B cell (primary cell): ENCODE measurements around the gene GSTM3. TPM values are rescaled to one million over a fixed set of nuclear protein-coding genes. Genes with fewer than 3 reads are reported as not detected.
"Not testable (repeated sequence)": the region's sequence is repeated elsewhere in the genome, so short reads cannot be mapped to it uniquely, and the experiment has no call there.

Experiments used
- ATAC-seq: fragments of 200-7000 bp; cut with Tn5 transposase; one replicate; pipeline ENCODE4 v1.10.0; 2021; ENCODE audit warnings: low read depth, mild to moderate bottlenecking, moderate number of reproducible peaks, moderate library complexity
- CTCF ChIA-PET: fragments of 350-600 bp; sonication (Branson Sonifier 250); formaldehyde crosslinking; loops from one replicate; lab custom pipeline; 2021; ENCODE audit warnings: antibody characterized with exemption, inconsistent platforms; lab: Charles Lee
- POLR2A ChIA-PET: fragments of 350-600 bp; sonication (Branson Sonifier 250); formaldehyde crosslinking; loops from one replicate; lab custom pipeline; 2021; ENCODE audit warnings: antibody characterized with exemption; lab: Charles Lee
- DNase-seq: peaks from one replicate; pipeline ENCODE4 v3.0.0; 2013
- H2AFZ ChIP-seq: 2 replicates; pipeline ENCODE4 v1.6.1; 2012; ENCODE audit warnings: mild to moderate bottlenecking, low read depth, low read length; ENCODE audit not compliant: insufficient read depth, poor library complexity, severe bottlenecking
- H3K27ac ChIP-seq, 2 donors: 1 replicate in 1 of 2; 2 replicates in 1 of 2; pipeline ENCODE4 v1.5.1; 2012 to 2013; ENCODE audit warnings: low read length in 2 of 2, mild to moderate bottlenecking in 2 of 2, moderate library complexity in 1 of 2
- H3K27me3 ChIP-seq, 4 experiments: fragments of 200-600 bp in 1 of 4; sonication (generic) in 1 of 4; replicated peaks in 1 of 4; 1 replicate in 2 of 4; 2 replicates in 2 of 4; pipeline versions ENCODE4 v1.6.1 to v1.7.0; 2013 to 2016; ENCODE audit warnings: low read length in 3 of 4, mild to moderate bottlenecking in 2 of 4, mixed read lengths in 1 of 4, moderate library complexity in 1 of 4; ENCODE audit not compliant: insufficient read depth in 4 of 4, control insufficient read depth in 3 of 4; ENCODE audit errors: control extremely low read depth in 1 of 4
- H3K36me3 ChIP-seq, 2 experiments: replicated peaks in 1 of 2; 1 replicate in 1 of 2; 2 replicates in 1 of 2; pipeline versions ENCODE4 v1.6.1 to v1.7.1; 2013; ENCODE audit warnings: low read length in 1 of 2; ENCODE audit not compliant: insufficient read depth in 2 of 2, control insufficient read depth in 1 of 2; ENCODE audit errors: control extremely low read depth in 1 of 2, extremely low read depth in 1 of 2
- H3K4me1 ChIP-seq, 2 donors: fragments of 200-600 bp in 1 of 2; sonication (generic) in 1 of 2; 1 replicate in 1 of 2; 2 replicates in 1 of 2; pipeline versions ENCODE4 v1.5.1 to v1.6.1; 2013 to 2017; ENCODE audit warnings: low read length in 2 of 2; ENCODE audit not compliant: control insufficient read depth in 2 of 2, insufficient read depth in 2 of 2
- H3K4me2 ChIP-seq: replicated peaks from 2 replicates; pipeline ENCODE3; 2012; ENCODE audit warnings: mild to moderate bottlenecking, low read depth, low read length; ENCODE audit not compliant: poor library complexity, severe bottlenecking
- H3K4me3 ChIP-seq, 5 experiments: fragments of 200-600 bp in 1 of 5; sonication (generic) in 1 of 5; 1 replicate in 3 of 5; 2 replicates in 2 of 5; pipeline versions ENCODE4 v1.5.1 to v1.7.0; 2011 to 2016; ENCODE audit warnings: low read length in 4 of 5, mild to moderate bottlenecking in 4 of 5, low read depth in 2 of 5, control low read depth in 1 of 5, moderate library complexity in 1 of 5; ENCODE audit not compliant: insufficient read depth in 1 of 5; ENCODE audit errors: control extremely low read depth in 1 of 5, extremely low read depth in 1 of 5
- H3K79me2 ChIP-seq: fragments of 200-600 bp; sonication (generic); one replicate; pipeline ENCODE4 v1.6.0; 2016; ENCODE audit warnings: low read length; ENCODE audit not compliant: control insufficient read depth, insufficient read depth
- H3K9ac ChIP-seq: fragments of 200-600 bp; sonication (generic); 2 replicates; pipeline ENCODE4 v1.6.1; 2017; ENCODE audit warnings: mild to moderate bottlenecking, low read length, moderate library complexity
- H3K9me3 ChIP-seq, 3 donors: one replicate each; pipeline versions ENCODE4 v1.6.1 to v1.7.1; 2013; ENCODE audit warnings: low read length in 2 of 3; ENCODE audit not compliant: control insufficient read depth in 2 of 3, insufficient read depth in 1 of 3; ENCODE audit errors: control extremely low read depth in 1 of 3
- H4K20me1 ChIP-seq: 2 replicates; pipeline ENCODE4 v1.6.0; 2012; ENCODE audit warnings: mild to moderate bottlenecking, low read length; ENCODE audit not compliant: insufficient read depth, control insufficient read depth, poor library complexity, severe bottlenecking
- H3K27ac Mint-ChIP-seq: one replicate; pipeline ENCODE4 v1.8.0; 2021; ENCODE audit warnings: mixed read lengths
- H3K27me3 Mint-ChIP-seq: one replicate; pipeline ENCODE4 v1.8.0; 2021; ENCODE audit warnings: mixed read lengths
- H3K4me1 Mint-ChIP-seq: one replicate; pipeline ENCODE4 v1.8.0; 2021; ENCODE audit warnings: mixed read lengths
- H3K4me3 Mint-ChIP-seq: one replicate; pipeline ENCODE4 v1.8.0; 2021; ENCODE audit warnings: mixed read lengths
- H3K9me3 Mint-ChIP-seq: one replicate; pipeline ENCODE4 v1.8.0; 2022; ENCODE audit warnings: mixed read lengths; ENCODE audit not compliant: insufficient read depth
- EZH2 ChIP-seq: IDR thresholded peaks from 2 replicates; pipeline ENCODE4 v1.6.1; 2012; ENCODE audit warnings: borderline replicate concordance, low read depth, mild to moderate bottlenecking, moderate library complexity, low read length; ENCODE audit not compliant: insufficient read depth, poor library complexity, severe bottlenecking
- WGBS: methylation state at CpG from one replicate; pipeline ENCODE4 v1.1.5; 2013; ENCODE audit warnings: missing lambda C conversion rate; ENCODE audit not compliant: insufficient coverage; 5-methylcytosine and 5-hydroxymethylcytosine counted together
- intact Hi-C: fragments of 100-400 bp; cut with micrococcal nuclease; formaldehyde crosslinking; loops from one replicate; pipeline ENCODE4 v1.10.0; 2022
- polyA plus RNA-seq: library from polyadenylated mRNA; depleted of rRNA; stranded (reverse); fragments of >200 nt; gene quantifications from 2 replicates; pipeline ENCODE4 v1.2.3, GENCODE V29; 2012
- total RNA-seq, 2 donors: library from RNA; stranded (reverse); fragments of 120-200 nt in 1 of 2; gene quantifications; 1 replicate in 1 of 2; 2 replicates in 1 of 2; pipeline versions ENCODE4 v1.2.3 to v1.2.4, GENCODE V29; 2013 to 2022
- TF ChIP-seq, protein P1 (sequence below): fragments of 200-600 bp; IDR thresholded peaks from one replicate; pipeline ENCODE4 v1.8.0; 2022; ENCODE audit warnings: antibody characterized with exemption, mild to moderate bottlenecking

GSTM3 gene
- total and polyA plus RNA-seq, 2 donors (not counting 1 experiment from before 2014, with no cell fraction given), result 1.9 to 2.8 TPM

DNA sequence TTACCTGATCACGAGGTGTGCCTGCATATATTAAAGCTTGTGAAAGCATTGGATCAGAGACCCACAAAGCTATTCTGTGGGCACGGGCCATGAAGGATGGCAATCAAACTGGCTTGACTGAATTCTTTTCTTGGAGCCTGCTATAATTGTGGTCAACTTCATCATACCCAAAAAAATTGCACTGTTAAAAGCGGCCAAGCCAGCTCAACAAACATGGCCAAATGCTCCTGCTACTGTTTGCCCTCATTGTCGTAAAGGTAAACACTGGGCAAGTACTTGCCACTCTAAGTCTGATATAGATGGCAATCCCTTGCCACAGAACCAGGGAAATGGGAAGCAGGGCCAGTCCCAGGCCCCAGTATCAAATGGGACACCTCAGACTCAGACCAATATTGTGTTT lies 35.4 kb downstream of the GSTM3 start:
- TF ChIP-seq, protein P1, sequence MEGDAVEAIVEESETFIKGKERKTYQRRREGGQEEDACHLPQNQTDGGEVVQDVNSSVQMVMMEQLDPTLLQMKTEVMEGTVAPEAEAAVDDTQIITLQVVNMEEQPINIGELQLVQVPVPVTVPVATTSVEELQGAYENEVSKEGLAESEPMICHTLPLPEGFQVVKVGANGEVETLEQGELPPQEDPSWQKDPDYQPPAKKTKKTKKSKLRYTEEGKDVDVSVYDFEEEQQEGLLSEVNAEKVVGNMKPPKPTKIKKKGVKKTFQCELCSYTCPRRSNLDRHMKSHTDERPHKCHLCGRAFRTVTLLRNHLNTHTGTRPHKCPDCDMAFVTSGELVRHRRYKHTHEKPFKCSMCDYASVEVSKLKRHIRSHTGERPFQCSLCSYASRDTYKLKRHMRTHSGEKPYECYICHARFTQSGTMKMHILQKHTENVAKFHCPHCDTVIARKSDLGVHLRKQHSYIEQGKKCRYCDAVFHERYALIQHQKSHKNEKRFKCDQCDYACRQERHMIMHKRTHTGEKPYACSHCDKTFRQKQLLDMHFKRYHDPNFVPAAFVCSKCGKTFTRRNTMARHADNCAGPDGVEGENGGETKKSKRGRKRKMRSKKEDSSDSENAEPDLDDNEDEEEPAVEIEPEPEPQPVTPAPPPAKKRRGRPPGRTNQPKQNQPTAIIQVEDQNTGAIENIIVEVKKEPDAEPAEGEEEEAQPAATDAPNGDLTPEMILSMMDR, result no peak
- TF ChIP-seq EZH2, result no peak
- H2AFZ ChIP-seq, result no peak overlapping the region
- H3K27ac ChIP-seq, result no peak overlapping the region
- intact Hi-C loops, result no loop called here
- DNase-seq, result no peak
- ChIA-PET POLR2A (no interaction called here), CTCF (interaction anchor here (0.9 to 1.2 kb wide), 2 partner anchors 64 to 65 kb away, joined by 3 read pairs; no protein-coding TSS in a partner anchor)
- H3K4me1 Mint-ChIP-seq, result no peaks in the 10 kb centered on the region
- no peak for ATAC-seq
- H3K4me2 ChIP-seq, result no peak overlapping the region
- H3K9me3 ChIP-seq, result peaks cover 0 to 15% (median 6%) of the 10 kb centered on the region in 3 donors
- no peaks in the 10 kb centered on the region for H3K4me1 ChIP-seq
- H3K27me3 ChIP-seq, result no peaks in the 10 kb centered on the region
- H3K4me3 Mint-ChIP-seq, result no peak overlapping the region
- H3K4me3 ChIP-seq, result no peak overlapping the region
- 96% methylated on average over 4 of the region's 4 CpGs for WGBS
- H3K27me3 Mint-ChIP-seq, result peaks cover 4% of the 10 kb centered on the region
- H3K9ac ChIP-seq, result no peak overlapping the region
- H3K27ac Mint-ChIP-seq, result no peak overlapping the region
- peaks cover 3% of the 10 kb centered on the region for H3K9me3 Mint-ChIP-seq
- H4K20me1 ChIP-seq, result no peaks in the 10 kb centered on the region
- H3K79me2 ChIP-seq, result no peaks in the 10 kb centered on the region
- no peaks in the 10 kb centered on the region for H3K36me3 ChIP-seq

DNA sequence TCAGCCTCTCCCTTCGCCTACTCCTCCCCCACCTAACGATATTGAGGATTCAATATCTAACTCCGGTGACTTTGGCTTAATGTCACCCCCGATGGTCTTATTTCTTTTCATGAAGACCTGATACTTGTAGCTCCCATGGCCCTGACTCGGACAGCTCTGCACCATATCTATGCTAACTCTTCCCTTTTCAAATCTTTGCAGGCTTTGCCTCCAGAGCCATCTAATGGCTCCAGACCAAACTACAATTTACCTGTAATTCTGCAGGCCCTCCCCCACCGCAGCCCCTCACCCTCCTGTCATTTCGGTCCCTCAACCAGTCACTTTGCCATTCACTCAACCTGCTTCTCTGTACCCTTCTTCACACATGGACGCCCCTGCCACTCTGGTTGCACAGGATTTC lies 36.7 kb downstream of the GSTM3 start:
- ChIA-PET POLR2A (no interaction called here), CTCF (interaction anchor here (1.1 kb wide), 1 partner anchor 158 kb away, joined by 3 read pairs; no protein-coding TSS in a partner anchor)
- Histone ChIP-seq H3K4me3 (no peak overlapping the region), H3K27ac (no peak overlapping the region), H3K27me3 (no peaks in the 10 kb centered on the region), H3K79me2 (no peaks in the 10 kb centered on the region), H3K9ac (no peak overlapping the region), H3K4me1 (no peaks in the 10 kb centered on the region), H3K9me3 (peaks cover 0 to 10% (median 6%) of the 10 kb centered on the region in 3 donors), H2AFZ (no peak overlapping the region), H3K4me2 (no peak overlapping the region), H3K36me3 (no peaks in the 10 kb centered on the region), H4K20me1 (no peaks in the 10 kb centered on the region)
- peaks cover 4% of the 10 kb centered on the region for H3K27me3 Mint-ChIP-seq
- ATAC-seq, result no peak
- no peak for TF ChIP-seq EZH2
- TF ChIP-seq, protein P1, result no peak
- WGBS, result 81% methylated on average over 8 of the region's 8 CpGs
- no peak overlapping the region for H3K27ac Mint-ChIP-seq
- H3K4me3 Mint-ChIP-seq, result no peak overlapping the region
- DNase-seq, result no peak
- H3K9me3 Mint-ChIP-seq, result peaks cover 2% of the 10 kb centered on the region
- intact Hi-C loops, result no loop called here
- no peaks in the 10 kb centered on the region for H3K4me1 Mint-ChIP-seq

DNA sequence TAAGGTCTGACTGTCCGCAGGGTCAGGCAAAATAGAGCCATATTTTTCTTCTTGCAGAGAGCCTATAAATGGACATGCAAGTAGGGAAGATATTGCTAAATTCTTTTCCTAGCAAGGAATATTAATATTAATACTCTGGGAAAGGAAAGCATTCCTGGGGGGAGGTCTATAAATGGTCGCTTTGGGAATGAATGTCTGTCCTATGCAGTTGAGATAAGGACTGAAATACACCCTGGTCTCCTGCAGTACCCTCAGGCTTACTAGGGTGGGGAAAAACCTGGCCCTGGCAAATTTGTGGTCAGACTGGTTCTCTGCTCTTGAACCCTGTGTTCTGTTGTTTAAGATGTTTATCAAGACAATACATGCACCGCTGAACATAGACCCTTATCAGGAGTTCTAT lies 37.9 kb downstream of the GSTM3 start:
- H3K9me3 ChIP-seq, H3K4me3 Mint-ChIP-seq, ATAC-seq, POLR2A ChIA-PET, H3K9ac ChIP-seq, H3K27me3 Mint-ChIP-seq, H3K27ac Mint-ChIP-seq, H4K20me1 ChIP-seq, H3K4me2 ChIP-seq, H3K4me3 ChIP-seq, H3K4me1 Mint-ChIP-seq, DNase-seq, H3K79me2 ChIP-seq, intact Hi-C loops, H3K9me3 Mint-ChIP-seq, H2AFZ ChIP-seq, H3K4me1 ChIP-seq, H3K36me3 ChIP-seq, H3K27ac ChIP-seq, H3K27me3 ChIP-seq, CTCF ChIA-PET: not testable (repeated sequence)
- 20% methylated on average over 1 of the region's 3 CpGs for WGBS
